H1 (cell line): Measurements from ENCODE around the gene SPG11.

Experiments used
- ATF3 ChIP-seq: IDR thresholded peaks from 2 replicates; pipeline ENCODE4 v1.6.1; 2011; ENCODE audit warnings: low read depth, mild to moderate bottlenecking, low read length; ENCODE audit not compliant: insufficient read depth
- CTCF ChIP-seq, 3 experiments: IDR thresholded peaks; 1 replicate in 2 of 3; 2 replicates in 1 of 3; pipeline versions ENCODE4 v1.5.1 to v1.6.1; 2011; ENCODE audit warnings: low read length in 3 of 3, mild to moderate bottlenecking in 3 of 3, inconsistent platforms in 2 of 3, low read depth in 1 of 3, moderate library complexity in 1 of 3; ENCODE audit not compliant: insufficient read depth in 1 of 3; ENCODE audit errors: control extremely low read depth in 1 of 3
- EZH2 ChIP-seq: fragments of 200-600 bp; sonication (generic); IDR thresholded peaks from 2 replicates; pipeline ENCODE4 v1.7.1; 2012; ENCODE audit warnings: low read depth, mild to moderate bottlenecking, moderate library complexity, low read length, inconsistent platforms; ENCODE audit not compliant: severe bottlenecking
- HDAC6 ChIP-seq: IDR thresholded peaks from one replicate; pipeline ENCODE4 v1.7.1; 2012; ENCODE audit warnings: low read depth, mild to moderate bottlenecking, inconsistent platforms, low read length, moderate library complexity
- NRF1 ChIP-seq: IDR thresholded peaks from 2 replicates; pipeline ENCODE4 v1.6.1; 2011; ENCODE audit warnings: mild to moderate bottlenecking, low read depth, low read length, improper control_type of control experiment
- POLR2A ChIP-seq, 2 experiments: IDR thresholded peaks; 1 replicate in 1 of 2; 2 replicates in 1 of 2; pipeline ENCODE4 v1.6.1; 2011; ENCODE audit warnings: low read depth in 2 of 2, low read length in 2 of 2, mild to moderate bottlenecking in 2 of 2; ENCODE audit errors: control extremely low read depth in 1 of 2
- POLR2AphosphoS5 ChIP-seq: IDR thresholded peaks from 2 replicates; pipeline ENCODE4 v1.6.1; 2011; ENCODE audit warnings: low read depth, low read length
- SP1 ChIP-seq: IDR thresholded peaks from 2 replicates; pipeline ENCODE4 v1.6.1; 2011; ENCODE audit warnings: low read depth, low read length
- TCF12 ChIP-seq: IDR thresholded peaks from 2 replicates; pipeline ENCODE4 v1.6.1; 2011; ENCODE audit warnings: low read depth, mild to moderate bottlenecking, low read length

GRCh38 chr15:44573386-44573785 is 90.1 kb downstream of the SPG11 start:
- TF ChIP-seq CTCF (IDR thresholded peaks at IDR 0.05; ENCODE audit: control extremely low read depth in 1 of 3, insufficient read depth in 1 of 3, low read depth in 1 of 3, low read length in 3 of 3) (no peak), ATF3 (no peak), POLR2A (IDR thresholded peaks at IDR 0.05; ENCODE audit: control extremely low read depth in 1 of 2, low read depth in 2 of 2, low read length in 2 of 2) (no peak), HDAC6 (no peak), EZH2 (no peak), TCF12 (no peak), SP1 (no peak), POLR2AphosphoS5 (no peak), NRF1 (no peak)
